Gastroesophageal sphincter (tissue), 3 donors: ENCODE results near the gene ACACB.
"Not testable (repeated sequence)": the region's sequence is repeated elsewhere in the genome, so short reads cannot be mapped to it uniquely, and the experiment has no call there.

Source experiments
- EP300 ChIP-seq: sonication (generic); formaldehyde crosslinking; IDR thresholded peaks from one replicate; pipeline ENCODE4 v1.6.1; 2017; ENCODE audit warnings: antibody characterized with exemption, mild to moderate bottlenecking
- POLR2A ChIP-seq, 2 donors: fragments of 450-650 bp; IDR thresholded peaks; one replicate each; pipeline ENCODE4 v1.6.1; 2017; ENCODE audit warnings: antibody characterized with exemption in 2 of 2, mild to moderate bottlenecking in 2 of 2, moderate library complexity in 1 of 2
- TF ChIP-seq, protein P1 (sequence below), 4 experiments: fragments of 200-600 bp in 2 of 4; fragments of 450-650 bp in 2 of 4; sonication (generic) in 1 of 4; IDR thresholded peaks; one replicate each; pipeline ENCODE4 v1.5.1; 2017 to 2019; ENCODE audit warnings: antibody characterized with exemption in 4 of 4, mild to moderate bottlenecking in 2 of 4, moderate library complexity in 2 of 4

DNA sequence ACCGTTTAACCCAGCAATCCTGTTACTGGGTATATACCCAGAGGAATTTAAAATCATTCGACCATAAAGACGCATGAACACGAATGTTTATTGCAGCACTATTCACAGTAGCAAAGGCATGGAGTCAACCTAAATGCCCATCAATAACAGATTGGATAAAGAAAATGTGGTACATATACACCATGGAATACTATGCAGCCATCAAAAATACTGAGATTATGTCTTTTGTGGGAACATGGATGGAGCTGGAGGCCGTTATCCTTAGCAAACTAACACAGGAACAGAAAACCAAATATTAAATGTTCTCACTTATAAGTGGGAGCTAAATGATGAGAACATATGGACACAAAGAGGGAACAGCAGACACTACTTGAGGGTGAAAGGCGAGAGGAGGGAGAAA, 56.4 kb downstream of the ACACB start:
- not testable (repeated sequence) for TF ChIP-seq EP300; POLR2A (IDR thresholded peaks at IDR 0.05)
- TF ChIP-seq, protein P1, sequence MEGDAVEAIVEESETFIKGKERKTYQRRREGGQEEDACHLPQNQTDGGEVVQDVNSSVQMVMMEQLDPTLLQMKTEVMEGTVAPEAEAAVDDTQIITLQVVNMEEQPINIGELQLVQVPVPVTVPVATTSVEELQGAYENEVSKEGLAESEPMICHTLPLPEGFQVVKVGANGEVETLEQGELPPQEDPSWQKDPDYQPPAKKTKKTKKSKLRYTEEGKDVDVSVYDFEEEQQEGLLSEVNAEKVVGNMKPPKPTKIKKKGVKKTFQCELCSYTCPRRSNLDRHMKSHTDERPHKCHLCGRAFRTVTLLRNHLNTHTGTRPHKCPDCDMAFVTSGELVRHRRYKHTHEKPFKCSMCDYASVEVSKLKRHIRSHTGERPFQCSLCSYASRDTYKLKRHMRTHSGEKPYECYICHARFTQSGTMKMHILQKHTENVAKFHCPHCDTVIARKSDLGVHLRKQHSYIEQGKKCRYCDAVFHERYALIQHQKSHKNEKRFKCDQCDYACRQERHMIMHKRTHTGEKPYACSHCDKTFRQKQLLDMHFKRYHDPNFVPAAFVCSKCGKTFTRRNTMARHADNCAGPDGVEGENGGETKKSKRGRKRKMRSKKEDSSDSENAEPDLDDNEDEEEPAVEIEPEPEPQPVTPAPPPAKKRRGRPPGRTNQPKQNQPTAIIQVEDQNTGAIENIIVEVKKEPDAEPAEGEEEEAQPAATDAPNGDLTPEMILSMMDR (IDR thresholded peaks at IDR 0.05): not testable (repeated sequence)
